Non-pigmented ciliary epithelial cell (primary cell): ENCODE measurements around the gene NHEJ1.

Experiments used
- DNase-seq: peaks from one replicate; pipeline ENCODE4 v3.0.0-alpha.2; 2010; ENCODE audit warnings: low read depth

The NHEJ1 gene

GRCh38 chr2:219057709-219058540, 102.7 kb downstream of the NHEJ1 start:
- peak; percentile 5 for DNase-seq

- DNase-seq = no peak
These were observed 103.5 kb downstream of the NHEJ1 start for GRCh38 chr2:219056896-219057708.

GRCh38 chr2:219056176-219056895, 104.3 kb downstream of the NHEJ1 start:
- no peak for DNase-seq

GRCh38 chr2:219054956-219055903, 105.4 kb downstream of the NHEJ1 start:
- DNase-seq = no peak

GRCh38 chr2:219049282-219049681, 111.3 kb downstream of the NHEJ1 start:
- no peak for DNase-seq

- DNase-seq = no peak
These were observed 114.6 kb downstream of the NHEJ1 start for GRCh38 chr2:219045937-219046550.

- DNase-seq = no peak
These were observed 117.9 kb downstream of the NHEJ1 start for GRCh38 chr2:219042750-219043149.

GRCh38 chr2:219042157-219042556, 118.5 kb downstream of the NHEJ1 start:
- no peak for DNase-seq

GRCh38 chr2:219041252-219041651, 119.4 kb downstream of the NHEJ1 start, which contains the start of gene CFAP65:
TSS of gene CFAP65 (minus strand) at chr2:219041516. CDS start at chr2:219039048, 2,468 bp downstream.
- DNase-seq = peak; percentile 15

- no peak for DNase-seq
These were observed 122.0 kb downstream of the NHEJ1 start for GRCh38 chr2:219038600-219038999.

GRCh38 chr2:219037783-219038499, 122.7 kb downstream of the NHEJ1 start:
- no peak for DNase-seq

GRCh38 chr2:219035942-219036341, 124.7 kb downstream of the NHEJ1 start:
- DNase-seq = no peak

- no peak for DNase-seq
These were observed 125.8 kb downstream of the NHEJ1 start for GRCh38 chr2:219034823-219035222.

- DNase-seq = no peak
These were observed 128.4 kb downstream of the NHEJ1 start for GRCh38 chr2:219032051-219032745.

GRCh38 chr2:219031005-219031738, 129.4 kb downstream of the NHEJ1 start:
- no peak for DNase-seq

- DNase-seq = no peak
These were observed 130.3 kb downstream of the NHEJ1 start for GRCh38 chr2:219030177-219030940.

- DNase-seq = peak; percentile 32
These were observed 130.8 kb downstream of the NHEJ1 start for GRCh38 chr2:219029829-219030165.
